ENCODE results near the gene TLE6.

The TLE6 gene

GRCh38 chr19:3003046-3003445 lies 25.7 kb downstream of the TLE6 start:
- ChIA-PET CTCF (no interaction called here), POLR2A (no interaction called here)
- DNase-seq (ENCODE audit: extremely low spot score) = no peak
- no peak for TF ChIP-seq SP1 (IDR thresholded peaks at IDR 0.05)
- TF ChIP-seq NFRKB (IDR thresholded peaks at IDR 0.05) = no peak
- no peak for TF ChIP-seq CTBP1 (IDR thresholded peaks at IDR 0.05; ENCODE audit: borderline replicate concordance)
- no peak for TF ChIP-seq HDGF (IDR thresholded peaks at IDR 0.05; ENCODE audit: borderline replicate concordance)
- no peak for TF ChIP-seq FOXA1 (IDR thresholded peaks at IDR 0.05)
- TF ChIP-seq ARNT (IDR thresholded peaks at IDR 0.05) = no peak
- no peak for TF ChIP-seq PKNOX1 (IDR thresholded peaks at IDR 0.05)
- no peak for TF ChIP-seq FOXM1 (IDR thresholded peaks at IDR 0.05; ENCODE audit: borderline replicate concordance)
- TF ChIP-seq FOXK2 (IDR thresholded peaks at IDR 0.05) = no peak
- TF ChIP-seq LEF1 (IDR thresholded peaks at IDR 0.05; ENCODE audit: borderline replicate concordance) = no peak
- no peak for TF ChIP-seq L3MBTL2 (conservative IDR thresholded peaks at IDR 0.05)
- TF ChIP-seq ELF4 (IDR thresholded peaks at IDR 0.05) = no peak
- TF ChIP-seq BHLHE40 (IDR thresholded peaks at IDR 0.05; ENCODE audit: borderline replicate concordance) = no peak
- no peak for TF ChIP-seq ZNF384 (IDR thresholded peaks at IDR 0.05)
- no peak for TF ChIP-seq TARDBP (IDR thresholded peaks at IDR 0.05)
- no peak for TF ChIP-seq SUZ12 (IDR thresholded peaks at IDR 0.05)

GRCh38 chr19:3004522-3004921 lies 27.2 kb downstream of the TLE6 start:
- no peak for DNase-seq (ENCODE audit: extremely low spot score)
- CTCF ChIA-PET = no interaction called here
- TF ChIP-seq TARDBP (IDR thresholded peaks at IDR 0.05) (no peak), LEF1 (IDR thresholded peaks at IDR 0.05; ENCODE audit: borderline replicate concordance) (no peak), L3MBTL2 (conservative IDR thresholded peaks at IDR 0.05) (no peak), ARNT (IDR thresholded peaks at IDR 0.05) (no peak), SUZ12 (IDR thresholded peaks at IDR 0.05) (no peak), BHLHE40 (IDR thresholded peaks at IDR 0.05; ENCODE audit: borderline replicate concordance) (no peak), CTBP1 (IDR thresholded peaks at IDR 0.05; ENCODE audit: borderline replicate concordance) (no peak), NFRKB (IDR thresholded peaks at IDR 0.05) (no peak), PKNOX1 (IDR thresholded peaks at IDR 0.05) (no peak), SP1 (IDR thresholded peaks at IDR 0.05) (no peak), ZNF384 (IDR thresholded peaks at IDR 0.05) (no peak), HDGF (IDR thresholded peaks at IDR 0.05; ENCODE audit: borderline replicate concordance) (no peak)
- POLR2A ChIA-PET = interaction anchor here (1.2 kb wide), 1 partner anchor 54 kb away, joined by 3 read pairs; no protein-coding TSS in a partner anchor

GRCh38 chr19:3005345-3005744 lies 28.0 kb downstream of the TLE6 start:
- TF ChIP-seq NFRKB (IDR thresholded peaks at IDR 0.05) (no peak), L3MBTL2 (conservative IDR thresholded peaks at IDR 0.05) (no peak), TARDBP (IDR thresholded peaks at IDR 0.05) (no peak), BHLHE40 (IDR thresholded peaks at IDR 0.05; ENCODE audit: borderline replicate concordance) (no peak), FOXM1 (IDR thresholded peaks at IDR 0.05; ENCODE audit: borderline replicate concordance) (no peak), SP1 (IDR thresholded peaks at IDR 0.05) (no peak), CTBP1 (IDR thresholded peaks at IDR 0.05; ENCODE audit: borderline replicate concordance) (no peak), ARNT (IDR thresholded peaks at IDR 0.05) (no peak), FOXK2 (IDR thresholded peaks at IDR 0.05) (no peak), FOXA1 (IDR thresholded peaks at IDR 0.05) (no peak), PKNOX1 (IDR thresholded peaks at IDR 0.05) (no peak), LEF1 (IDR thresholded peaks at IDR 0.05; ENCODE audit: borderline replicate concordance) (no peak), HDGF (IDR thresholded peaks at IDR 0.05; ENCODE audit: borderline replicate concordance) (no peak)
- ChIA-PET POLR2A (interaction anchor here (1.3 kb wide), 1 partner anchor 30 kb away, joined by 4 read pairs; no protein-coding TSS in a partner anchor), CTCF (no interaction called here)
- DNase-seq (ENCODE audit: extremely low spot score) = no peak

GRCh38 chr19:3006075-3006767 lies 28.9 kb downstream of the TLE6 start:
- DNase-seq (ENCODE audit: extremely low spot score) = peak; percentile 60
- POLR2A ChIA-PET = interaction anchor here (1.3 kb wide), 1 partner anchor 29 kb away, joined by 4 read pairs; no protein-coding TSS in a partner anchor

More at GRCh38 chr19:3006075-3006767, 28.9 kb downstream of the TLE6 start:
- CTCF ChIA-PET = no interaction called here
- TF ChIP-seq NFRKB (IDR thresholded peaks at IDR 0.05) (no peak), HDGF (IDR thresholded peaks at IDR 0.05; ENCODE audit: borderline replicate concordance) (no peak), SUZ12 (IDR thresholded peaks at IDR 0.05) (no peak), PKNOX1 (IDR thresholded peaks at IDR 0.05) (no peak), FOXM1 (IDR thresholded peaks at IDR 0.05; ENCODE audit: borderline replicate concordance) (no peak), FOXK2 (IDR thresholded peaks at IDR 0.05) (no peak), CTBP1 (IDR thresholded peaks at IDR 0.05; ENCODE audit: borderline replicate concordance) (no peak), SP1 (IDR thresholded peaks at IDR 0.05) (no peak), ARNT (IDR thresholded peaks at IDR 0.05) (no peak), FOXA1 (IDR thresholded peaks at IDR 0.05) (no peak), L3MBTL2 (conservative IDR thresholded peaks at IDR 0.05) (no peak), ELF4 (IDR thresholded peaks at IDR 0.05) (no peak)
